ENCODE measurements around the gene IPMK.
"Not testable (repeated sequence)": the region's sequence is repeated elsewhere in the genome, so short reads cannot be mapped to it uniquely, and the experiment has no call there.

DNA sequence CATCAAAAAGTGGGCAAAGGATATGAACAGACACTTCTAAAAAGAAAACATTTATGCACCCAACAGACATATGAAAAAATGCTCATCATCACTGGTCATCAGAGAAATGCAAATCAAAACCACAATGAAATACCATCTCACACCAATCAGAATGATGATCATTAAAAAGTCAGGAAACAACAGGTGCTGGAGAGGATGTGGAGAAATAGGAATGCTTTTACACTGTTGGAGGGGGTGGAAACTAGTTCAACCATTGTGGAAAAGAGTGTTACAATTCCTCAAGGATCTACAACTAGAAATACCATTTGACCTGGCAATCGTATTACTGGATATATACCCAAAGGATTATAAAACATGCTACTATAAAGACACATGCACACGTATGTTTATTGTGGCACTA lies 111.8 kb downstream of the IPMK start:
- not testable (repeated sequence) for TF ChIP-seq EZH2 (IDR thresholded peaks at IDR 0.05); TCF7L2 (IDR thresholded peaks at IDR 0.05; ENCODE audit: borderline replicate concordance, extremely low read depth, insufficient read depth, insufficient read length); POLR2A (IDR thresholded peaks at IDR 0.05; ENCODE audit: borderline replicate concordance, extremely low read depth, insufficient read depth, insufficient read length); CTCF (IDR thresholded peaks at IDR 0.05 in 2 of 3, conservative IDR thresholded peaks at IDR 0.05 in 1 of 3; ENCODE audit: borderline replicate concordance in 1 of 3, insufficient read depth in 1 of 3, low read depth in 2 of 3, low read length in 2 of 3); EZH2phosphoT487 (IDR thresholded peaks at IDR 0.05; ENCODE audit: borderline replicate concordance)
- TF ChIP-seq, protein P1, sequence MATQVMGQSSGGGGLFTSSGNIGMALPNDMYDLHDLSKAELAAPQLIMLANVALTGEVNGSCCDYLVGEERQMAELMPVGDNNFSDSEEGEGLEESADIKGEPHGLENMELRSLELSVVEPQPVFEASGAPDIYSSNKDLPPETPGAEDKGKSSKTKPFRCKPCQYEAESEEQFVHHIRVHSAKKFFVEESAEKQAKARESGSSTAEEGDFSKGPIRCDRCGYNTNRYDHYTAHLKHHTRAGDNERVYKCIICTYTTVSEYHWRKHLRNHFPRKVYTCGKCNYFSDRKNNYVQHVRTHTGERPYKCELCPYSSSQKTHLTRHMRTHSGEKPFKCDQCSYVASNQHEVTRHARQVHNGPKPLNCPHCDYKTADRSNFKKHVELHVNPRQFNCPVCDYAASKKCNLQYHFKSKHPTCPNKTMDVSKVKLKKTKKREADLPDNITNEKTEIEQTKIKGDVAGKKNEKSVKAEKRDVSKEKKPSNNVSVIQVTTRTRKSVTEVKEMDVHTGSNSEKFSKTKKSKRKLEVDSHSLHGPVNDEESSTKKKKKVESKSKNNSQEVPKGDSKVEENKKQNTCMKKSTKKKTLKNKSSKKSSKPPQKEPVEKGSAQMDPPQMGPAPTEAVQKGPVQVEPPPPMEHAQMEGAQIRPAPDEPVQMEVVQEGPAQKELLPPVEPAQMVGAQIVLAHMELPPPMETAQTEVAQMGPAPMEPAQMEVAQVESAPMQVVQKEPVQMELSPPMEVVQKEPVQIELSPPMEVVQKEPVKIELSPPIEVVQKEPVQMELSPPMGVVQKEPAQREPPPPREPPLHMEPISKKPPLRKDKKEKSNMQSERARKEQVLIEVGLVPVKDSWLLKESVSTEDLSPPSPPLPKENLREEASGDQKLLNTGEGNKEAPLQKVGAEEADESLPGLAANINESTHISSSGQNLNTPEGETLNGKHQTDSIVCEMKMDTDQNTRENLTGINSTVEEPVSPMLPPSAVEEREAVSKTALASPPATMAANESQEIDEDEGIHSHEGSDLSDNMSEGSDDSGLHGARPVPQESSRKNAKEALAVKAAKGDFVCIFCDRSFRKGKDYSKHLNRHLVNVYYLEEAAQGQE (IDR thresholded peaks at IDR 0.05; ENCODE audit: low read depth) = not testable (repeated sequence)

Measured in HCT116 (cell line).